Cardiac fibroblast (primary cell): ENCODE measurements around the gene ACSF3.

Experiments used
- DNase-seq, 2 donors: peaks; one replicate each; pipeline versions ENCODE4 v3.0.0 to v3.0.0-alpha.2; 2010; ENCODE audit warnings: low read depth in 2 of 2
- H3K4me3 ChIP-seq, 2 donors: replicated peaks in 1 of 2; 1 replicate in 1 of 2; 2 replicates in 1 of 2; pipeline ENCODE4 v1.5.1; 2011; ENCODE audit warnings: low read depth in 2 of 2, low read length in 2 of 2, mild to moderate bottlenecking in 2 of 2, moderate library complexity in 1 of 2
- TF ChIP-seq, protein P1 (sequence below): IDR thresholded peaks from one replicate; pipeline ENCODE4 v1.5.1; 2011; ENCODE audit warnings: low read depth, mild to moderate bottlenecking, low read length, inconsistent platforms

ACSF3 gene

DNA sequence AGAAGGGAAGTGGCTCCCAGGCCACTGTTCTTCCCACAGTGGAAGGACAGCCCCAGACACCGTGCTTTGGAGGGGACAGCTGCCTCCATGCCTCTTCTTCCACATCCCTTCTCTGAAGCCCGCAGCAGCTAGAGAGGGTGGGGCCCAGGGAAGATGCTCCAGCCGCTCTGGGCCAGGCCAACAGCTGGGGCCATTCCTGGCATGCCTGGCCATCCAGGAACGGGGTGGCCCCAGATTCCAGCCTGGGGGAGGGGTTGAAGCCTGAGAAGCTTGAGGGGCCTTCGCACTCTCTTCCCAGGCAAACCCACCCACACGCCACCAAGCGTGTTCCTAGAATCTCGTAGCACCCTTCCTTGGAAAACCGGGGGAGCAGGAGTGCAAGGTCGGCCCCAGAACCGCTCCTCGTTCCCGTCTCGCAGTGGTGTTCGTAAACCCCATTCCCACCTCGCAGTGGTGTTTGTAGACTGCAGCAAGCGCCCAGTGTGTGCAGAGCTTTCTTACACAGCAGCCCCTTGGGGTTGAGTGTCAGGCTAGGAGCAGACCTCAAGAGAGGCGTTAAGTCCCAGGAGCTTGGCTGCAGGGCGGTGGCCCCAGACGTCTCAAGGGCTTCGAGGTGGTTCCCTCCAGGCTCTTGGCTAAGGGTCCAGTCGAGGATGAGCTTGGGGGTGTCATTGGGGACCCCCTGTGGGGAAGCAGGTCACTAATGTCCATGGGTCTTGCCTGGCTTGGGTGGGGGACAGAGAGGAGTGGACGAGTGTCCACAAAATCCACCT is 80.6 kb downstream of the ACSF3 start:
- TF ChIP-seq, protein P1, sequence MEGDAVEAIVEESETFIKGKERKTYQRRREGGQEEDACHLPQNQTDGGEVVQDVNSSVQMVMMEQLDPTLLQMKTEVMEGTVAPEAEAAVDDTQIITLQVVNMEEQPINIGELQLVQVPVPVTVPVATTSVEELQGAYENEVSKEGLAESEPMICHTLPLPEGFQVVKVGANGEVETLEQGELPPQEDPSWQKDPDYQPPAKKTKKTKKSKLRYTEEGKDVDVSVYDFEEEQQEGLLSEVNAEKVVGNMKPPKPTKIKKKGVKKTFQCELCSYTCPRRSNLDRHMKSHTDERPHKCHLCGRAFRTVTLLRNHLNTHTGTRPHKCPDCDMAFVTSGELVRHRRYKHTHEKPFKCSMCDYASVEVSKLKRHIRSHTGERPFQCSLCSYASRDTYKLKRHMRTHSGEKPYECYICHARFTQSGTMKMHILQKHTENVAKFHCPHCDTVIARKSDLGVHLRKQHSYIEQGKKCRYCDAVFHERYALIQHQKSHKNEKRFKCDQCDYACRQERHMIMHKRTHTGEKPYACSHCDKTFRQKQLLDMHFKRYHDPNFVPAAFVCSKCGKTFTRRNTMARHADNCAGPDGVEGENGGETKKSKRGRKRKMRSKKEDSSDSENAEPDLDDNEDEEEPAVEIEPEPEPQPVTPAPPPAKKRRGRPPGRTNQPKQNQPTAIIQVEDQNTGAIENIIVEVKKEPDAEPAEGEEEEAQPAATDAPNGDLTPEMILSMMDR = no peak
- no peak overlapping the region for H3K4me3 ChIP-seq
- DNase-seq = no peak

DNA sequence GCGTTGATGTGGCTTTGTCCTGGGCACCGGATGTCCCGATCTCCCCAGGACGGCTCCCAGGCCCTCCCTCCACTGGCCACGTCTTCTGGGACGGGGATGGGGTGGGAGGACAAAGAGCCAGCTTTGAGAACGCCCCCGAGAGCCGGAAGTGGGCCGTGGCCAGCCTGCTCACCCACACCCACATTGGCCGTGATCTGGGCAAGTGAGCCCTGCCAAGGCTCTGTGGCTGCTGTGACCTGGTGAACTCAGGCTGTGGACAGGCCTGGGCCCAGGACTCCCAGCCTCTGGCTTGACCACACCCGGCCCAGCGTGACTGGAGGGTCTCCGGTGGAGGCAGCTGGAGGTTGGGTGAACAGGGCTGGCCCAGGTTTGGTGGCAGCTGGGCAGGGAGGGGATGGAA is 81.2 kb downstream of the ACSF3 start:
- no peak overlapping the region for H3K4me3 ChIP-seq
- peak in 1 of 2 donors; percentile 33 for DNase-seq
- TF ChIP-seq, protein P1 = no peak

DNA sequence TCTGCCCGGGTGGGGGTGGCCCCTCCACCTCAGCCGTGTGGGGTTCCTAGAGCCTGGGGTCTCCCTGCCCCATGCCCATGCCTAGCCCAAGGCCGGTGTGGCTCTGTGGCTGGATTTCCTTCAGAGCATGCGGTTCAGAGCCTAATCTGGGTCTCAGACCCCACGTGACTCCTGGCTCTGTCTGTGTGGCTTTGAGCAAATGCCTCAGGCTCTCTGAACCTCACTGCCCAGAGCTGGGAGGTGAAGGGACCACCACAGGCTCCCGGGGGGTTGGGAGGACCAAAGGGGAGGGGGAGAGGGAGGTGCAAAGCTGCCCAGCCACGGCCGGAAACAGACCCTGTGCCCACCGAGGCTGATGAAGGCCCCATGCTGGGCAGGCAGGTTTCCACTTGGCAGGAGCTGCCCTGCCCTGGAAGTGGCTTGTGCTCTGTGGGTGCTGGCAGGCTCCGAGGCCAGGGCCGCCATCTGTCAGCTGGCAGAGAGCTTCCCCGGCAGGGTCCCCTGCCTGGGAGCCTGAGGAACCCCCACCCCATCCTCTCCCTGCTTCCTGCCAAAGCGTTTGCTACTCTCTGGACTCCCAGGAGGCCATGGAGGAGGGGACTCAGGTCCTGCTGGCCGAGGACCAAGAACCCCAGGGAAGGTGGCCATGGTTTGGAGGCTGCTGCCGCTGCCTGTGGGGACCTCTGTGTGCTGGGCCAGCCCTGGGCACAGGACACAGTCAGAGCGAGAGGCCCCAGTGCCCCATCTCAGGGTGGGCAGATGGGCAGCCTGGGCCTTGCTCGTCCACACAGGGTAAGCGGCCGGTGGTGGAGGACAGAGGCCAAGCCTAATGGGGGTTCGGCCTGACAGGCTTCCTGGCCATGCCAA is 81.9 kb downstream of the ACSF3 start:
- H3K4me3 ChIP-seq = no peak overlapping the region
- TF ChIP-seq, protein P1 = no peak
- DNase-seq = no peak

DNA sequence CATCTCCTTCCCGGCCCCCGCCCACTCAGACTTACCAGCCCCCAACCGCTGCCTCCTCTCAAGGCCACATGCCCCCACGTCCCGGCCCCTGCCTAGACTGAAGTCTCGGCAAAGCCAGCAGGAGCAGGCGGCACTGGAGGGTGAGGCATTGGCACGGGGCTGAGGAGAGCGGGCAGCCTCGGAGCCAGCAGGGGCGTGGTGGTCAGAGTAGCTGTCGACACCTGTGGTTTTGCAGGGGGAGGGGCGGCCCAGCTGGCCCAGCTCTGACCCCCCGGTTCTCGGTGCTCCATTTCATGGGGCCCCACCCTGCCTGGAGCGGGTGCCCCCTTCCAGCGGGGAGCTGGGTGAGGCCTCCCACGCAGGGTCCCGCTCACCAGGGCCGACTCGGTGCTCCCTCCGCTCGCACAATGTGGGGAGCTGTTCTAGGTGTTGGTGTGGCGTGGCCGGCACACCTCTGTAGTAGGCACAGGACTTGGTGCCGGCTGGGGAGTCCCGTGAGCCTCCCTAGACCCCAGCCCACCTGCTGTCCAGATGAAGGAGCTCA is 82.6 kb downstream of the ACSF3 start:
- TF ChIP-seq, protein P1 = no peak
- no peak for DNase-seq
- no peak overlapping the region for H3K4me3 ChIP-seq

DNA sequence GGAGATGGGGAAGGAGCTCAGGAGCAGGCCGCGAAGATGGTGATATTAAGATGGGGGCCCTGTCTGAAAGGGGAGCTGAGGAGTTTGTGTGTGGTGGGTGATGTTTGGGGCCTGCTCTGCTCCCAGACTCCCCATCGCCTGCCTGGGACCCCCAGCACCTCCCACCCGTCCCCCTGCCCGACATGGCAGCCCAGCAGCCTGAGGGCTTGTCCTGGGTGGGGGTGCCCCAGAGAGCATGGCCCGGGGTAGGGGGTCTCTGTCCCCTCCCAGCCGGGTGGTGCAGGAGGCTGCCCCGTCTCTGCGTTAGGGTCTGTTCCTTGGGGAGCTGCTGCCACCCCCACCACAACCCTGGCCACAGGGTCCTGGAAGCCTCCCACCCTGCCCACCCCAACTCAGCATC is 83.1 kb downstream of the ACSF3 start:
- TF ChIP-seq, protein P1 = no peak
- H3K4me3 ChIP-seq = no peak overlapping the region
- no peak for DNase-seq

DNA sequence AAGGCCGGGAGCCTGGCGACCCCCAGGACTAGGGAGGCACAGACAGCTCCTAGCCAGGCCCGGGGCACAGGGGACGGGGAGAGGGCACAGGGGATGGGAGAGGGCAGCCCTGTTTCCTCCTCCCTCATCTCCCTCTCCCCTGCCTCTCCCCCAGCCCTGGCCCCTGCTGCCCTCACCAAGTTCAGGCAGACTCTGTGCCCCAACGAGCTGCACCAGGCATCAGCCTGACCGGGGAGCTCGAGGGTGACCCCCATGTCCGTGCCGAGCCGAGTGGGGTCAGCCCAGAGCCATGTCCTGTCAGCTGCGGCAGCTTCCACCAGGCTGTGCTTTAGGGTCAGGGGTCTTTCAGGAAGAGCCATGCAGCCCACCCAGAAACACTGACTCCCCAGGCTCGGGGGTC is 83.8 kb downstream of the ACSF3 start:
- TF ChIP-seq, protein P1 = no peak
- no peak for DNase-seq
- H3K4me3 ChIP-seq = no peak overlapping the region
